Heart right ventricle (tissue), 16 donors: Measurements from ENCODE around the gene ITGA6. TPM values are rescaled to one million over a fixed set of nuclear protein-coding genes. Genes with fewer than 3 reads are reported as not detected.

Experiments
- ATAC-seq, 8 donors: fragments of 200-7000 bp; cut with Tn5 transposase; one replicate each; pipeline ENCODE4 v1.9.1; 2020; ENCODE audit warnings: mild to moderate bottlenecking in 8 of 8, moderate library complexity in 8 of 8, moderate number of reproducible peaks in 1 of 8
- DNase-seq, 2 donors: peaks; one replicate each; pipeline ENCODE4 v3.0.0-alpha.2; 2020
- H3K27ac ChIP-seq, 10 donors: fragments of 200-600 bp; sonication (generic) in 2 of 10; one replicate each; pipeline versions ENCODE4 v1.5.0 to v1.8.0; 2020 to 2022; ENCODE audit warnings: mild to moderate bottlenecking in 3 of 10
- H3K27me3 ChIP-seq, 7 donors: fragments of 200-600 bp; one replicate each; pipeline ENCODE4 v1.8.0; 2021 to 2022; ENCODE audit warnings: mild to moderate bottlenecking in 2 of 7
- H3K36me3 ChIP-seq, 9 donors: fragments of 200-600 bp; sonication (generic) in 1 of 9; one replicate each; pipeline versions ENCODE4 v1.5.0 to v1.8.0; 2020 to 2022; ENCODE audit warnings: mild to moderate bottlenecking in 2 of 9
- H3K4me1 ChIP-seq, 9 donors: fragments of 200-600 bp; sonication (generic) in 1 of 9; one replicate each; pipeline versions ENCODE4 v1.5.0 to v1.8.0; 2020 to 2022; ENCODE audit warnings: mild to moderate bottlenecking in 4 of 9
- H3K4me3 ChIP-seq, 10 donors: fragments of 200-600 bp; sonication (generic) in 2 of 10; one replicate each; pipeline versions ENCODE4 v1.5.0 to v1.8.0; 2020 to 2022; ENCODE audit warnings: mild to moderate bottlenecking in 7 of 10, moderate library complexity in 2 of 10
- H3K9me3 ChIP-seq, 11 donors: fragments of 200-600 bp in 10 of 11; sonication (generic) in 2 of 11; one replicate each; pipeline versions ENCODE4 v1.5.0 to v1.8.0; 2013 to 2022; ENCODE audit warnings: mild to moderate bottlenecking in 2 of 11, control low read depth in 1 of 11, moderate library complexity in 1 of 11
- CTCF ChIP-seq, 9 donors: fragments of 200-600 bp; sonication (generic) in 2 of 9; IDR thresholded peaks; one replicate each; pipeline versions ENCODE4 v1.5.0 to v1.8.0; 2021 to 2022; ENCODE audit warnings: antibody characterized with exemption in 9 of 9, mild to moderate bottlenecking in 5 of 9, moderate library complexity in 1 of 9
- WGBS, 2 donors: extraction: QIAGEN DNeasy Blood & Tissue Kit; methylation state at CpG; one replicate each; pipeline ENCODE4 v1.1.7; 2013; ENCODE audit warnings: inconsistent platforms in 1 of 2; 5-methylcytosine and 5-hydroxymethylcytosine counted together
- intact Hi-C, 10 donors: fragments of 100-400 bp; cut with DNase I; formaldehyde crosslinking; loops; one replicate each; pipeline versions ENCODE4 v1.11.1 to v1.14.2; 2022
- polyA plus RNA-seq, 2 donors: library from polyadenylated mRNA; stranded (reverse); fragments of 200-250 nt; gene quantifications; one replicate each; pipeline ENCODE4 v1.2.3, GENCODE V29; 2013
- total RNA-seq, 10 donors: library from RNA; stranded (reverse); fragmentation: NEBNext Ultra II Directional in 3 of 10; extraction: Animal tissue kit (Norgen Biotek cat#: 25700) in 3 of 10; gene quantifications; one replicate each; pipeline versions ENCODE4 v1.2.1 to v1.2.4, GENCODE V29; 2021 to 2023
- donor health status: Arrhythmogenic right ventricular cardiomyopathy.
- donor health status: ischemic (EF 13 %, LVEDD 7.1; RV severe dilation, severe dysfunction).
- donor health status: healthy with polysubstance abuse.
- donor health status: DM: no; HTN: yes; CAD: no.
- donor health status: DM: no; HTN: no; CAD: no.
- donor health status: ischemic (EF 25% LVEDD 6.9; RV normal size, moderate dysfunction).
- donor health status: ischemic (EF 25% LVEDD 5.7; RV mildly dilated, moderate dysfunction).
- donor health status: healthy.
- donor health status: DM: yes; HTN: yes; CAD: no.
- donor health status: Ischemic cardiomyopathy.
- donor health status: ischemic (EF 35%, LVEDD 5.7; RV mildly dilated, moderate dysfunction).
- donor health status: nonischemic (EF 11% LVEDD 7.7; RV severe dilation, severe dysfunction).
- donor health status: DM: yes; HTN: yes; CAD: no.
- donor health status: PGD.
- donor health status: ischemic (EF 29% LVEDD 5.4; RV normal size, mild dysfunction).
- donor health status: nonischemic (EF 23%, LVEDD 6.1; RV moderate dilation, normal function).

Gene ITGA6
- total and polyA plus RNA-seq, 12 donors = 22.1 to 68.3 (median 45.1) TPM

GRCh38 chr2:172464400-172465129 is 37.2 kb downstream of the ITGA6 start:
- Histone ChIP-seq H3K4me3 (no peak overlapping the region), H3K4me1 (peaks cover 0 to 70% (median 54%) of the 10 kb centered on the region in 9 donors), H3K27me3 (peaks cover 0 to 6% (median 0%) of the 10 kb centered on the region in 7 donors), H3K9me3 (no peaks in the 10 kb centered on the region), H3K36me3 (peaks cover 0 to 34% (median 0%) of the 10 kb centered on the region in 9 donors), H3K27ac (peak overlapping the region in 5 of 10 donors; percentile 1 to 84 (median 59))
- intact Hi-C loops = loop anchor here (1.0 to 10.0 kb wide), 13 partner anchors 36 to 890 kb away; partner anchors contain the start of gene ITGA6 (in 3 of the 10)
- DNase-seq = no peak
- WGBS, 2 donors = 67 to 78% methylated on average over 4 of the region's 4 CpGs
- ATAC-seq = no peak
- TF ChIP-seq CTCF (IDR thresholded peaks at IDR 0.05) = no peak

DNA sequence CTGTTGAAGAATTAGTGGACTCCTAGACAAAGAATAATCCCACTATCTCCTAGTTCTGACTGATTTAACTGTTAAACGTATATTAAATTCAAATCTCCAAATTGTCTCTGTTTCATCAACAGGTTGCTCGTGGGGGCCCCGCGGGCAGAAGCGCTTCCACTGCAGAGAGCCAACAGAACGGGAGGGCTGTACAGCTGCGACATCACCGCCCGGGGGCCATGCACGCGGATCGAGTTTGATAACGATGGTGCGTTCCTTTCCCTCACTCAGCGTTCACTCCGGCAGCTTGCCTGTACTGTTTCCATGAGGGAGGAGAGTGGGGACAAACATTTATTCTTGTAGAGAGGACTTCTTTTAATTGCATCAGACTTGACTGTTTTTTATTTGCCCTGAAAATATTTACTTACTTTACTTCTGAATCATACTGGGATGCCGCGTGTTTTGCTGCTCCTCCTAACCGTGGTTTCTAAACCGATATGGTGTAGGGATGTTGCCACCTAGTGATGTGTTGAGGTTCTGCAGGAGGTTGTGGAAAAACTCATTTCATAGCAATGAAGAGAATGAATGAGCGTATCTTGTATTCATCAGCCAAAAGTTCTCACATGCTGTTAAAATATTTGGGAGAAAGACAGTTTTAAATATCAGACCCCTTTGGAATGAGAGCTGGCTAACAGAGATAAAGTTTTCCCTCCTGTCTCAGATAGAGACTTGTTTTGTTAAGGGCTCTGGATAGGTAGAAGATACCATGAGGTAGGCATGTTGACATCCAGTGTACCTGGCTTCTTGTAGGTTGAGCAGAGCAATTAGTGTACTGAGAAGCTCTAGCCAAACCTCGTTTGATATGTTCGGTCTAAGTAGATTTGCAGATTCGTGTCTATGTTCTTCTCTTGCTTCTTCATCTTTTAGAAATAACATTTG is 38.3 kb downstream of the ITGA6 start:
- 30 to 33% methylated on average over 24 of the region's 24 CpGs for WGBS, 2 donors
- Histone ChIP-seq H3K4me1 (peaks cover 0 to 59% (median 43%) of the 10 kb centered on the region in 9 donors), H3K27me3 (peaks cover 0 to 6% (median 0%) of the 10 kb centered on the region in 7 donors), H3K9me3 (no peaks in the 10 kb centered on the region), H3K4me3 (peak overlapping the region in 5 of 10 donors; percentile 12 to 33 (median 20)), H3K27ac (peak overlapping the region in 3 of 10 donors; percentile 16 to 59 (median 21)), H3K36me3 (peaks cover 0 to 38% (median 0%) of the 10 kb centered on the region in 9 donors)
- ATAC-seq (peak; percentile 56 to 80 (median 70)), DNase-seq (peak; percentile 22 to 73)
- TF ChIP-seq CTCF (IDR thresholded peaks at IDR 0.05) = peak; percentile 67 to 92 (median 86)
- intact Hi-C loops = loop anchor here (1.0 to 10.0 kb wide), 12 partner anchors 37 to 891 kb away; no protein-coding TSS in a partner anchor

DNA sequence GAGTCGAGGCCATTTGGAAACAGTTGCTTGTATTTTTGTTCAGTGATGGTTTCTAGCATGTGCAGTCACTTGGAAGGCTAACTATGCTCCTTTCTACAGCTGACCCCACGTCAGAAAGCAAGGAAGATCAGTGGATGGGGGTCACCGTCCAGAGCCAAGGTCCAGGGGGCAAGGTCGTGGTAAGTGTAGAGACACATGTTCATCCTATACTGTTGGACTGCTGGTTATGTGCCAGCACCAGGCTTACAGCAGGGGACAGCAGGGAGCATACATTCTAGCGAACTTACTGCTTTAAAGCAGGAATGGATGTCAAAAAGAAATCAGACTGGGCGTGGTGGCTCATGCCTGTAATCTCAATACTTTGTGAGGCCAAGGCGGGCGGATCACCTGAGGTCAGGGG is 40.0 kb downstream of the ITGA6 start:
- TF ChIP-seq CTCF (IDR thresholded peaks at IDR 0.05) = no peak

More for the DNA sequence above, 40.0 kb downstream of the ITGA6 start:
- DNase-seq (no peak), ATAC-seq (no peak)
- Histone ChIP-seq H3K27me3 (peaks cover 0 to 5% (median 0%) of the 10 kb centered on the region in 7 donors), H3K27ac (no peak overlapping the region), H3K4me3 (no peak overlapping the region), H3K9me3 (no peaks in the 10 kb centered on the region), H3K4me1 (peaks cover 0 to 42% (median 26%) of the 10 kb centered on the region in 9 donors), H3K36me3 (peaks cover 0 to 53% (median 0%) of the 10 kb centered on the region in 9 donors)
- intact Hi-C loops = loop anchor here in 7 of 10 donors (5.0 to 10.0 kb wide), 8 partner anchors 113 to 893 kb away; no protein-coding TSS in a partner anchor
- WGBS, 2 donors = 71 to 76% methylated on average over 8 of the region's 8 CpGs
